DND-41 (cell line): Measurements from ENCODE around the gene SIDT1.

ENCODE experiments used
- ATAC-seq: fragments of 200-7000 bp; cut with Tn5 transposase; 3 replicates; pipeline ENCODE4 v1.9.1; 2021; ENCODE audit warnings: low read depth; ENCODE audit not compliant: insufficient read depth
- DNase-seq: peaks from one replicate; pipeline ENCODE4 v3.0.0-alpha.2; 2020
- H2AFZ ChIP-seq: 2 replicates; pipeline ENCODE4 v1.6.0; 2012; ENCODE audit warnings: low read depth, low read length
- H3K27ac ChIP-seq: 2 replicates; pipeline ENCODE4 v1.5.1; 2012; ENCODE audit warnings: low read length, inconsistent platforms
- H3K27me3 ChIP-seq: fragments of 200-600 bp; sonication (generic); 2 replicates; pipeline ENCODE4 v1.6.0; 2012; ENCODE audit warnings: low read length, mild to moderate bottlenecking, inconsistent platforms; ENCODE audit not compliant: insufficient read depth, poor library complexity
- H3K36me3 ChIP-seq: 2 replicates; pipeline ENCODE4 v1.5.1; 2012; ENCODE audit warnings: low read length, inconsistent platforms; ENCODE audit not compliant: insufficient read depth
- H3K4me1 ChIP-seq: 2 replicates; pipeline ENCODE4 v1.5.1; 2012; ENCODE audit warnings: mild to moderate bottlenecking, low read length; ENCODE audit not compliant: insufficient read depth
- H3K4me2 ChIP-seq: 2 replicates; pipeline ENCODE4 v1.6.0; 2012; ENCODE audit warnings: mild to moderate bottlenecking, moderate library complexity, low read length, inconsistent platforms; ENCODE audit not compliant: insufficient read depth
- H3K4me3 ChIP-seq, 2 experiments: fragments of 200-600 bp in 1 of 2; shearing (Covaris generic) in 1 of 2; 2 replicates each; pipeline ENCODE4 v1.5.1; 2012 to 2016; ENCODE audit warnings: inconsistent platforms in 2 of 2, low read length in 2 of 2, mild to moderate bottlenecking in 2 of 2, low read depth in 1 of 2, moderate library complexity in 1 of 2
- H3K79me2 ChIP-seq: 2 replicates; pipeline ENCODE4 v1.6.0; 2012; ENCODE audit warnings: low read length, inconsistent platforms; ENCODE audit not compliant: insufficient read depth
- H3K9ac ChIP-seq: 2 replicates; pipeline ENCODE4 v1.6.0; 2012; ENCODE audit warnings: low read depth, mild to moderate bottlenecking, inconsistent platforms, low read length, moderate library complexity
- H3K9me3 ChIP-seq: 2 replicates; pipeline ENCODE4 v1.5.1; 2012; ENCODE audit warnings: low read length, moderate library complexity, mild to moderate bottlenecking, inconsistent platforms; ENCODE audit not compliant: insufficient read depth, severe bottlenecking
- H4K20me1 ChIP-seq: 2 replicates; pipeline ENCODE4 v1.6.0; 2012; ENCODE audit warnings: low read length; ENCODE audit not compliant: insufficient read depth
- EZH2 ChIP-seq: IDR thresholded peaks from 3 replicates; pipeline ENCODE4 v1.6.1; 2012; ENCODE audit warnings: borderline replicate concordance, low read depth, mild to moderate bottlenecking, moderate library complexity, low read length, inconsistent platforms; ENCODE audit not compliant: severe bottlenecking
- TF ChIP-seq, protein P1 (sequence below): IDR thresholded peaks from 2 replicates; pipeline ENCODE4 v1.5.1; 2012; ENCODE audit warnings: borderline replicate concordance, low read length, moderate library complexity, mild to moderate bottlenecking; ENCODE audit not compliant: poor library complexity, severe bottlenecking; ENCODE audit errors: extremely low read depth

Gene SIDT1

DNA sequence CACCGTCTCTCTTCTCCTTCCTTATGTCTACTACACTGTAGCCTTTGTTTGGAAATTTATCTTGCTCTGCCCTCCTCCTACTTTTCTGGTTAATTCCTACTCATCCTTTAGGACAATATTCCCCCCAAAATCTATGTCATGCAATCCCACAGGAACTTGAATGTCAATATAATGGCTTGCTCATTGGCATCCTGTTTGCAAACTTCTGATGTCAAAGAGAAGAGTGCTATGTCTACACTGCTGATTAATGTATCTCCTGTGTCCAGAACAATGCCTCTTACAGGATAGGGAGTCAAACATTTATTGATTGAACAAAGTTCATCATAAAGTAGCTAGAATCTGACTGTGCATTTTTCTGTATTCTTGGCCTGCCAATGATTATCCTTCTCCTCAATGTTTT, 22.8 kb downstream of the SIDT1 start:
- Histone ChIP-seq H2AFZ (no peak overlapping the region), H4K20me1 (no peaks in the 10 kb centered on the region), H3K79me2 (no peaks in the 10 kb centered on the region), H3K36me3 (no peaks in the 10 kb centered on the region), H3K4me2 (no peak overlapping the region), H3K4me1 (no peaks in the 10 kb centered on the region), H3K27ac (no peak overlapping the region), H3K27me3 (no peaks in the 10 kb centered on the region), H3K9ac (no peak overlapping the region), H3K9me3 (no peaks in the 10 kb centered on the region), H3K4me3 (no peak overlapping the region)
- ATAC-seq (no peak), DNase-seq (no peak)
- TF ChIP-seq, protein P1, sequence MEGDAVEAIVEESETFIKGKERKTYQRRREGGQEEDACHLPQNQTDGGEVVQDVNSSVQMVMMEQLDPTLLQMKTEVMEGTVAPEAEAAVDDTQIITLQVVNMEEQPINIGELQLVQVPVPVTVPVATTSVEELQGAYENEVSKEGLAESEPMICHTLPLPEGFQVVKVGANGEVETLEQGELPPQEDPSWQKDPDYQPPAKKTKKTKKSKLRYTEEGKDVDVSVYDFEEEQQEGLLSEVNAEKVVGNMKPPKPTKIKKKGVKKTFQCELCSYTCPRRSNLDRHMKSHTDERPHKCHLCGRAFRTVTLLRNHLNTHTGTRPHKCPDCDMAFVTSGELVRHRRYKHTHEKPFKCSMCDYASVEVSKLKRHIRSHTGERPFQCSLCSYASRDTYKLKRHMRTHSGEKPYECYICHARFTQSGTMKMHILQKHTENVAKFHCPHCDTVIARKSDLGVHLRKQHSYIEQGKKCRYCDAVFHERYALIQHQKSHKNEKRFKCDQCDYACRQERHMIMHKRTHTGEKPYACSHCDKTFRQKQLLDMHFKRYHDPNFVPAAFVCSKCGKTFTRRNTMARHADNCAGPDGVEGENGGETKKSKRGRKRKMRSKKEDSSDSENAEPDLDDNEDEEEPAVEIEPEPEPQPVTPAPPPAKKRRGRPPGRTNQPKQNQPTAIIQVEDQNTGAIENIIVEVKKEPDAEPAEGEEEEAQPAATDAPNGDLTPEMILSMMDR = no peak
- TF ChIP-seq EZH2 = no peak

DNA sequence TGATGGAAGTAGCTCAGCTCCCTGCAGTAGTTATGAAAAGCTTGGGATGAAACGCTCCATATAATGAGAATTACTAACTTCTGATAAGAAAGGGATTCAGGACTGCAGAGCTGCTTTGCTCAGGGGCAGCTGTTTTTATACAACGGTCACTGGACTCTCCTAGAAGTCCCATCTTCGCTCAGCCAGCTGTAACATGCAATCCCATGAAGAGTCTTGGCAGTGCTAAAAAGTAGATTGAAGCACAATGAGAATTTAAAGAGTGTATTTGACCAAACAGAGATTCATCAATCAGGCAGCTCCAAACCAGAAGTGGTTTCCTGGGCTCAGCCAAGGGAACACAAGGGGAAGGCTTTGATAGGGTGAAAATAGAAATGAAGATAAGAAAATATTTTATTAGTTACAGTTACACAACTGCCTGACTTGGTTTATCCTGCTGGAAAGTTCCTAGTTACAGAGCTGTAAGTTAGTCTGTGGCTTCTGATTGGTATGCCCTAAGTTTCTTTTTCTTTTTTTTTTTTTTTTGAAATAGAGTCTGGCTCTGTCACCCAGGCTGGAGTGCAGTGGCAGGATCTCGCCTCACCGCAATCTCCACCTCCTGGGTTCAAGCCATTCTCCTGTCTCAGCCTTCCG, 24.1 kb downstream of the SIDT1 start:
- TF ChIP-seq EZH2 = no peak
- TF ChIP-seq, protein P1 = no peak
- Histone ChIP-seq H4K20me1 (no peaks in the 10 kb centered on the region), H3K9ac (no peak overlapping the region), H3K4me1 (no peaks in the 10 kb centered on the region), H3K9me3 (no peaks in the 10 kb centered on the region), H2AFZ (no peak overlapping the region), H3K36me3 (no peaks in the 10 kb centered on the region), H3K79me2 (no peaks in the 10 kb centered on the region), H3K4me2 (no peak overlapping the region), H3K27me3 (no peaks in the 10 kb centered on the region), H3K4me3 (no peak overlapping the region), H3K27ac (no peak overlapping the region)
- ATAC-seq = no peak
- no peak for DNase-seq

DNA sequence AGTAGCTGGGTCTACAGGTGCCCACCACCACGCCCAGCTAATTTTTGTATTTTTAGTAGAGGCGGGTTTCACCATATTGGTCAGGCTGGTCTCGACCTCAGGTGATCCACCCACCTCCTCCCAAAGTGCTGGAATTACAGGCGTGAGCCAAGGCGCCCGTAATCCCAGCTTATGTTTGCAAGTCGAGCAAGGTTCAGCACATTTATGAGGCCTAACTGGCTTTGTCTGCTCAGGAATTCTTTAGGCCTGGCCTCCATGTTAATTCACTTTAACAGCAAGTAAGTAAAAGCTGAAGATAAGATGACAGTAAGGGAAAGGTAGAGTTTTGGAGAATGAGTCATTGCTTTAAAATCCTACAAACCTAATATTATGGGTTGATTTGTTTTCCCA, 24.6 kb downstream of the SIDT1 start:
- no peak overlapping the region for H3K27ac ChIP-seq
- DNase-seq = no peak

More for the DNA sequence above, 24.6 kb downstream of the SIDT1 start:
- Histone ChIP-seq H3K79me2 (no peaks in the 10 kb centered on the region), H4K20me1 (no peaks in the 10 kb centered on the region), H3K4me2 (no peak overlapping the region), H3K9ac (no peak overlapping the region), H3K36me3 (no peaks in the 10 kb centered on the region), H2AFZ (no peak overlapping the region), H3K4me3 (no peak overlapping the region), H3K9me3 (no peaks in the 10 kb centered on the region), H3K27me3 (no peaks in the 10 kb centered on the region), H3K4me1 (no peaks in the 10 kb centered on the region)
- ATAC-seq = no peak
- TF ChIP-seq EZH2 = no peak
- TF ChIP-seq, protein P1 = no peak
